Spinal cord (tissue), 10 donors: ENCODE measurements around the gene AEN. TPM values are rescaled to one million over a fixed set of nuclear protein-coding genes. Genes with fewer than 3 reads are reported as not detected.

Source experiments
- DNase-seq, 6 donors: peaks; one replicate each; pipeline versions ENCODE4 v3.0.0 to v3.0.0-alpha.2; 2013 to 2015; ENCODE audit warnings: low spot score in 6 of 6, low read depth in 4 of 6
- H3K27ac ChIP-seq: one replicate; pipeline ENCODE4 v1.5.1; 2013; ENCODE audit warnings: low read depth, low read length, control low read depth
- H3K27me3 ChIP-seq: one replicate; pipeline ENCODE4 v1.6.1; 2013; ENCODE audit warnings: low read length; ENCODE audit not compliant: control insufficient read depth, insufficient read depth
- H3K36me3 ChIP-seq: one replicate; pipeline ENCODE4 v1.6.1; 2013; ENCODE audit warnings: low read length; ENCODE audit not compliant: control insufficient read depth, insufficient read depth
- H3K4me1 ChIP-seq: one replicate; pipeline ENCODE4 v1.6.1; 2013; ENCODE audit warnings: low read length; ENCODE audit not compliant: control insufficient read depth, insufficient read depth
- H3K4me3 ChIP-seq: one replicate; pipeline ENCODE4 v1.5.1; 2013; ENCODE audit warnings: low read depth, low read length, control low read depth
- H3K9me3 ChIP-seq: one replicate; pipeline ENCODE4 v1.6.1; 2013; ENCODE audit warnings: low read length; ENCODE audit not compliant: control insufficient read depth, insufficient read depth
- WGBS: methylation state at CpG from one replicate; pipeline ENCODE4 v1.1.5; 2013; ENCODE audit warnings: missing lambda C conversion rate; ENCODE audit not compliant: insufficient coverage; 5-methylcytosine and 5-hydroxymethylcytosine counted together
- polyA plus RNA-seq, 2 donors: library from polyadenylated mRNA; unstranded; fragments of 120-200 nt; gene quantifications; one replicate each; pipeline ENCODE4 v1.2.1, GENCODE V29; 2013; ENCODE audit not compliant: insufficient read length in 2 of 2
- total RNA-seq, 2 donors: library from RNA; depleted of rRNA in 1 of 2; stranded (reverse); fragments of 120-200 nt in 1 of 2; fragments of >200 nt in 1 of 2; gene quantifications; one replicate each; pipeline versions ENCODE4 v1.2.3 to v1.2.4, GENCODE V29; 2013 to 2014
- donor health status: healthy.

The AEN gene
- total and polyA plus RNA-seq, 4 donors: 7.0 to 10.1 (median 7.8) TPM

GRCh38 chr15:88603885-88604284 lies 17.3 kb upstream of the AEN start:
- peaks cover 31% of the 10 kb centered on the region for H3K4me1 ChIP-seq
- peaks cover 10% of the 10 kb centered on the region for H3K27me3 ChIP-seq
- 4% methylated on average over 14 of the region's 14 CpGs for WGBS

GRCh38 chr15:88604381-88605188 lies 16.6 kb upstream of the AEN start:
- Histone ChIP-seq H3K4me3 (peak overlapping the region; percentile 62), H3K27ac (peak overlapping the region; percentile 79), H3K9me3 (no peaks in the 10 kb centered on the region), H3K4me1 (peaks cover 31% of the 10 kb centered on the region), H3K27me3 (peaks cover 10% of the 10 kb centered on the region), H3K36me3 (no peaks in the 10 kb centered on the region)
- under 1% methylated on average over 46 of the region's 46 CpGs for WGBS
- peak in 2 of 6 donors; percentile 84 to 93 for DNase-seq

More at GRCh38 chr15:88603885-88604284, 17.3 kb upstream of the AEN start:
- peak in 2 of 6 donors; percentile 44 to 80 for DNase-seq
- Histone ChIP-seq H3K27ac (peak overlapping the region; percentile 79), H3K9me3 (no peaks in the 10 kb centered on the region), H3K36me3 (no peaks in the 10 kb centered on the region), H3K4me3 (peak overlapping the region; percentile 62)

GRCh38 chr15:88605189-88606069 lies 15.7 kb upstream of the AEN start:
- peaks cover 10% of the 10 kb centered on the region for H3K27me3 ChIP-seq

GRCh38 chr15:88606070-88606794 lies 14.9 kb upstream of the AEN start:
- no peak overlapping the region for H3K27ac ChIP-seq
- peak in 1 of 6 donors; percentile 70 for DNase-seq
- peaks cover 10% of the 10 kb centered on the region for H3K27me3 ChIP-seq
- no peaks in the 10 kb centered on the region for H3K9me3 ChIP-seq
- H3K36me3 ChIP-seq: peaks cover 5% of the 10 kb centered on the region
- 10% methylated on average over 14 of the region's 26 CpGs for WGBS
- H3K4me3 ChIP-seq: peak overlapping the region; percentile 62
- peaks cover 43% of the 10 kb centered on the region for H3K4me1 ChIP-seq

More at GRCh38 chr15:88605189-88606069, 15.7 kb upstream of the AEN start:
- Histone ChIP-seq H3K9me3 (no peaks in the 10 kb centered on the region), H3K4me3 (peak overlapping the region; percentile 62), H3K27ac (peak overlapping the region; percentile 79), H3K4me1 (peaks cover 35% of the 10 kb centered on the region), H3K36me3 (peaks cover under 1% of the 10 kb centered on the region)
- under 1% methylated on average over 58 of the region's 58 CpGs for WGBS
- peak in 2 of 6 donors; percentile 79 to 84 for DNase-seq

GRCh38 chr15:88607951-88608350 lies 13.2 kb upstream of the AEN start:
- H3K9me3 ChIP-seq: no peaks in the 10 kb centered on the region
- H3K36me3 ChIP-seq: peaks cover 16% of the 10 kb centered on the region
- no peak overlapping the region for H3K27ac ChIP-seq
- H3K4me1 ChIP-seq: peaks cover 51% of the 10 kb centered on the region
- WGBS: no CpG with 5 or more reads among the region's 1 CpG
- no peak overlapping the region for H3K4me3 ChIP-seq
- DNase-seq: peak in 2 of 6 donors; percentile 33 to 77
- peaks cover 10% of the 10 kb centered on the region for H3K27me3 ChIP-seq

- H3K4me1 ChIP-seq: peaks cover 48% of the 10 kb centered on the region
- no peaks in the 10 kb centered on the region for H3K9me3 ChIP-seq
- peaks cover 21% of the 10 kb centered on the region for H3K36me3 ChIP-seq
- whole genome bisulfite sequencing: 25% methylated on average over 1 of the region's 4 CpGs
- no peak for DNase-seq
- peak overlapping the region; percentile 42 for H3K27ac ChIP-seq
- H3K4me3 ChIP-seq: no peak overlapping the region
- peaks cover 10% of the 10 kb centered on the region for H3K27me3 ChIP-seq
Observed at GRCh38 chr15:88608607-88609181, 12.4 kb upstream of the AEN start.

- H3K36me3 ChIP-seq: peaks cover 21% of the 10 kb centered on the region
- no peak overlapping the region for H3K27ac ChIP-seq
- DNase-seq: peak in 2 of 6 donors; percentile 87 to 94
- 12% methylated on average over 3 of the region's 4 CpGs for WGBS
- H3K4me3 ChIP-seq: no peak overlapping the region
- H3K27me3 ChIP-seq: peaks cover 10% of the 10 kb centered on the region
- no peaks in the 10 kb centered on the region for H3K9me3 ChIP-seq
- H3K4me1 ChIP-seq: peaks cover 40% of the 10 kb centered on the region
Observed at GRCh38 chr15:88609344-88610090, 11.6 kb upstream of the AEN start.

- WGBS: 17% methylated on average over 4 of the region's 4 CpGs
- Histone ChIP-seq H3K9me3 (no peaks in the 10 kb centered on the region), H3K4me1 (peaks cover 28% of the 10 kb centered on the region), H3K36me3 (peaks cover 25% of the 10 kb centered on the region), H3K4me3 (no peak overlapping the region), H3K27ac (peak overlapping the region; percentile 27), H3K27me3 (peaks cover 6% of the 10 kb centered on the region)
- peak in 2 of 6 donors; percentile 60 to 82 for DNase-seq
Observed at GRCh38 chr15:88610701-88611231, 10.4 kb upstream of the AEN start.
